NB4 (cell line): ENCODE data around the gene UBA6.
"Not testable (repeated sequence)": the region's sequence is repeated elsewhere in the genome, so short reads cannot be mapped to it uniquely, and the experiment has no call there.

Experiments
- CTCF ChIP-seq: IDR thresholded peaks from one replicate; pipeline ENCODE4 v1.5.1; 2012; ENCODE audit warnings: low read depth, low read length
- POLR2A ChIP-seq: IDR thresholded peaks from 2 replicates; pipeline ENCODE4 v1.6.1; 2011; ENCODE audit warnings: mild to moderate bottlenecking; ENCODE audit not compliant: insufficient read length; ENCODE audit errors: extremely low read depth

GRCh38 chr4:67636978-67637377 lies 64.0 kb downstream of the UBA6 start:
- TF ChIP-seq CTCF, POLR2A: not testable (repeated sequence)
